HG02840 (cell line): ENCODE data around the gene HDAC4.

Experiments
- ATAC-seq: cut with Tn5 transposase; IDR thresholded peaks from one replicate; pipeline ENCODE4 v1.9.1; 2021; ENCODE audit warnings: mild to moderate bottlenecking, moderate library complexity, moderate number of reproducible peaks; ENCODE audit not compliant: unreplicated experiment, low FRiP score

Gene HDAC4

GRCh38 chr2:239354132-239354790 lies 46.6 kb downstream of the HDAC4 start:
- no peak for ATAC-seq

DNA sequence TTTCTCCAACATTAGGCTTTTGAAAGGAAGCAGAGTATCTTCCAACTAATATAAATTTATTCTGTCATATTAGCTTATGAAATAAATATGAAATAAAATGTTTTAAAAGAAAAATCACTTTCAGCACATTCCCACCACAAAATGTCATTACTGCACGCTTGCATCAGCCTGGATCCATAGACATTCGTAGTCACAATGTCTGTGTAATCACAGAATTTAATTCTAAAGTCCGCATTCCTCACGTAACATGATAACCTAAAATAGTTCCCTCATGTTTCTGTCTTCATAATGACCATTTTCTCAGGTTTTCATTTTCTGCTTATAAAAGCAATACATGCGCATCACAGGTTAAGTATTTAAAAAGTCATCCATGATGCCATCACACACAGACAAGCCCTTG lies 47.1 kb downstream of the HDAC4 start:
- no peak for ATAC-seq

DNA sequence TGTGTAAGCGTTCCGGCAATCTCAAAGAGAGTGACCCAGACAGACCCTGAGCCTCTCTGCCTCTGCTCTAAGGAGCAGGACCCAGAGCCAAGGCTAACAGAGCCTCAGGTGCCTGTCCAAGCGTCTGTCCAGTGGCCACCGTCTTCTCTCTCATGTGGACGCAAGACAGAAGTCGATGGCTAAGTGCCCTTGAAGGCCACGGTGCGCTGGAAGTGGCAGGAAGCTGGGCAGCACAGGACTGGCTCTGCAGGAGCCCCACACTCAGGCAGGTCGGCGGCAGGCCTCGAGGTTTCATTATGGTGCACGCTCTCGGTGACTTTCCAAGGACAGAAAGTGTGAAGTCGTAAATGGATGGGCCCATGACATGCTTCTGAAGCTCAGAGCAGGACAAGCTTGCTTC lies 49.1 kb downstream of the HDAC4 start:
- ATAC-seq = no peak

DNA sequence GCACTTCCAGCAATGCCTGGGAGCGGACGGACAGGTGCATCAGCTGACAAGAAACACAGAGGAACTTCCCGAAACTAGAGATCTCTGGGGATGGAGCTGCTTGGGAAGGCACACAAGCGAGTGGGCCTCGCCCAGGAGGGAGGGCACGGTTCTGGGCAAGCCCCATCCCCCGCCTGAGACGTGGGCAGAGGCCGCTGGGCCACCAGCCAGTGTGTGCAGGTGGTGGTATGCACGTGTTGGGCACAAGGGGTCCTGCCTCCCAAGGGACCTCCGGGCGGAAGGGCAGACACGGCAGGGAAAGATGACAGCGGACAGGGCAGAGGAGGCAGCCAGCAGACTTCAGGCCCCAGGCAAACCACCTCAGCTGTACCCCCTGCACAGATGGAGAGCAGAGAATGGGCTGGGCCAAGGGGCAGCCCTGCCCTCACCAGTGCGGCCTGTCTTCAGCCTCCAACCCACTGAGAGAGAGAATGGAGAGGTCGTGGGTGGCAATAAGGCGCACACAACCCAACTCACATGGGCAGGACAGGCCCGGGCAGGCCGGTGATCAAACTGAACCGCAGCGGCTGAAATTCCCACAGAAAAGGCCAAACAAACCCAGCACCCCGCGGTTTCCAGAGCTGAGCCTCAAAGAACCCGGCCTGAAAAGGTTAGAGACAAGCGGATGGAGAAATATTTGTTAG lies 51.2 kb downstream of the HDAC4 start:
- ATAC-seq = no peak

DNA sequence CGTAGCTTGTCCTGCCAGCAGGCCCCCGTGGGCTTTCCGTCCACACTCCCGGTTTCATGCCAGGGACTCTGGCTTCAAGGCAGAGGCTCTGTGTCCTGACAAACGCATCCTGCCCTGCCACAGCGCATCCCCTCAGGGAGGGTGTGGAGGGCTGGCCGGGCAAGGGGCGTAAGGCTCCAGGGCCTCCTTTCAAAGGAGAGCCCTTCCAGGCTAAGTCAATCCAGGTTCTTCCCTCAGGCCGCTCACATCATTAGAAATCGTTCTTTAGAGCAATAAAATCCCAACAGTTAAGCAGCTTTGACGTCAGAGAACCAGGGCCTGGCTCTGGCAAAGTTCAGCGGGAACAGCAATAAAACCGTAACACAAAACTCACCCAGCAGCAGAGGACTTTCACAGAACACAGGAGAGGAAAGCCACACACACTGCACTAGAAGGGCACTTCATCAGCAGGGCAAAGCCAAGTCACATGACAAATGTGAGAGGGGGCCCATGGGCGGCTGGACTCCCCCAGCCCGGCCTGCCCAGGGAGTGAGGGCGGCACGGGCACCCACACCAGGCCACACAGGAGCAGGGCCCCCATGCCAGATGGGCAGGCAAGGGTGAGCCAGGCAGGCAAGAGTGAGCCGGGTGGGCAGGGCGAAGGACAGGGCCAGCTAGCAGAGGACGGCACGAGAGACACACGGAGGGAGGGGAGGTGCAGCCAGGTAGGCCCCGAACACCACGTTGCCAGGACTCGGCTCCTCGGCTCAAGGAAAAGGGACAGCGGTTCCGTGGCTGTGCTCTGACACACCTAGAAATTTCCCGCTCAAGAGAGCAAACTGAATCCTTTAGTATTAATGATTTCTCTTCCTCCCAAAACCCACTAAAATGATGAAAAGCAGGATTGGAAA lies 52.0 kb downstream of the HDAC4 start:
- no peak for ATAC-seq

DNA sequence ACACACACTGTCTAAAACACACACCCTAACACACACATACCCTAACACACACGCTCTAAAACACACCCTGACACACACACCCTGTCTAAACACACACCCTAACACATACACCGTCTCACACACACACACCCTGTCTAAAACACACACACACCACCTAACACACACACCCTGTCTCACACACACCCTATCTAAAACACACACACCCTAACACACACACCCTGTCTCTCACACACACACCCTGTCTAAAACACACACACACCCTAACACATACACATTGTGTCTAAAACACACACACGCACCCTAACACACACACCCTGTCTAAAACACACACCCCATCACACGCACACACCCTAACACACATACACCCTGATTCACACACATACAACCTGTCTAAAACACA lies 54.1 kb downstream of the HDAC4 start:
- no peak for ATAC-seq

DNA sequence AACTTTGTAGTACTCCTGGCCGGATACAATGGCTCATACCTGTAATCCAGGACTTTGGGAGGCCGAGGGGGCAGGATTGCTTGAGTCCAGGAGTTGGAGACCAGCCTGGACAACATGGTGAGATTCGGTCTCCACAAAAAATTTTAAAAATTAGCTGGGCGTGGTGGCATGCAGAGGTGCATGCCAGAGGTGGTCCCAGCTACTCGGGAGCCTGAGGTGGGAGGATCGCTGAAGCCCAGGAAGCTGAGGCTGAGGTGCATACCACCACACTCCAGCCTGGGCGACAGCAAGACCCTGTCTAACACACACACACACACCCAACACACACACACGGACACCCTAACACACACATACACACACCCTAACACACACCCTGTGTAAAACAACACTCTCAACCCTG lies 55.6 kb downstream of the HDAC4 start:
- ATAC-seq = no peak

GRCh38 chr2:239344857-239345216 lies 56.0 kb downstream of the HDAC4 start:
- no peak for ATAC-seq

GRCh38 chr2:239343946-239344856 lies 56.6 kb downstream of the HDAC4 start:
- ATAC-seq = no peak

DNA sequence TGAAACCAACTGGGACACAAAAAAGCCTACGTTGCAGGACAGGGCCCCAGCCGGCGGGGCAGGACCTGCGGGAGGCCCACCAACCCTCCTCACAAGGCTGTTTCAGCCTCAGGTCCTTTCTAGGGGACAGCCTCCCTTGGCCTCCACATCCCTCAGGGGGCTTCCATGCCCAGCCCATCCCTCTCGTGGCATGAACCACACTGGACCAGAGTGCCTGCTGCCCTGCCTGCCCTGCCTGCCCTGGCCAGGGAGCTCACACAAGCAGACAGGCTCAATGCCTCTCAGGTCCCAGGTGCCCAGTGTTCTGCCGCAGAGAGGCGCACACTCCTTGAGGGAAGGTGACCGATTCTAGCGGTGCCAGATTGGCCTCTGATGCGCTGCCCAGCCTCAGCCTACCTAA lies 57.4 kb downstream of the HDAC4 start:
- ATAC-seq = no peak

DNA sequence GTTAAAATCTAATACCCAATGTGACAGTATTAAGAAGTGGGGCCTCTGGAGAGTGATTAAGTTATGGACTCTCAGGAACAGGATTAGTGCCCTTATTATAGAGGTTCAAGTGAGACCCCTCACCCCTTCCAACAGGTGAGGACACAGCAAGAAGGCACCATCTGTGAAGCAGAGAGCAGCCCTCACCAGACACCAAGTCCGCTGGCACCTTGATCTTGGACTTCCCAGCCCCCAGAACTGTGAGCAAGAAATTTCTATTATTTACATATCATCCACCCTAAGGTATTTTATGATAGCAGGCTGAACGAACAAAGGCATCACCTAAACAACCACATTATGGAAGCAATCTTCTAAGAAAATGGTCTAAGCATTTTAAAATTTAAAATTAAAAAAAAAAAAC lies 59.0 kb downstream of the HDAC4 start:
- ATAC-seq = no peak

- no peak for ATAC-seq
Measured at GRCh38 chr2:239341146-239341732, 59.6 kb downstream of the HDAC4 start.

GRCh38 chr2:239339726-239340601 lies 60.9 kb downstream of the HDAC4 start:
- no peak for ATAC-seq

- no peak for ATAC-seq
Measured at GRCh38 chr2:239339241-239339640, 61.6 kb downstream of the HDAC4 start.

- no peak for ATAC-seq
Measured at GRCh38 chr2:239337877-239338484, 62.8 kb downstream of the HDAC4 start.

DNA sequence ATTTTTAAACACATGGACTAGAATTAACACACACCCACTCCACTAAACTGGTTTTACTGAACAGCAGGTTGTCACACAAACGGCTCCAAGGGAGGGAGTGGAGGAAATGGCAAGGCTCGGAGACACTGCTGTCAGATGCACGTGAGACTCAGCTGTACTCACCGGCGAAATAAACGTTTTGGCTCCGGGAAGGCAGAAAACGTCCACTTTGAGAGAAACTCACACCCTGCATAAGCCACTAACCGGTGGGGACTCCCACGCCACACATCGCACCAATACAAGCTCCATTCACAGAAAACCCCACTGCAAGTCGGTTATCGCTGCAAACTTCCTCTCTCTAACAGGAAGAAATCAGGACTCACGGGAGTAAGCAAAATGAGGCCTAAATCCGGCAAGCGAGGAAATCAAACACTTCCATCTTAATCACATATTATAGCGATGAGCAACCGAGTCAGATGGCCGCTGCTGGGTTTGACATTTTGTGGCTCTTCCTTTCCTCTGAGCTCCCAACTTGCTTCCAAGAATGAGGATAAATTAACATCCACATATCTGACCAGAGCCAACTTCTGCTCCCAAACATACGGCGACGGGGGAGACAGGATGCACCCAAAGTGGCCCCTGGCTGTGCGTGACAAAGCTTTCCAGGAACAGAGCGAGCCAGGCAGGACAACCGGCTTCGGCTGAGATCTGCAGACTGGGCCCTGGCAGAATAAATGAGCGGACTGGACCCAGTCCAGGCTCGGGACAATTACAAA lies 63.5 kb downstream of the HDAC4 start:
- ATAC-seq = no peak

- ATAC-seq = no peak
Measured at GRCh38 chr2:239331560-239331959, 69.3 kb downstream of the HDAC4 start.

DNA sequence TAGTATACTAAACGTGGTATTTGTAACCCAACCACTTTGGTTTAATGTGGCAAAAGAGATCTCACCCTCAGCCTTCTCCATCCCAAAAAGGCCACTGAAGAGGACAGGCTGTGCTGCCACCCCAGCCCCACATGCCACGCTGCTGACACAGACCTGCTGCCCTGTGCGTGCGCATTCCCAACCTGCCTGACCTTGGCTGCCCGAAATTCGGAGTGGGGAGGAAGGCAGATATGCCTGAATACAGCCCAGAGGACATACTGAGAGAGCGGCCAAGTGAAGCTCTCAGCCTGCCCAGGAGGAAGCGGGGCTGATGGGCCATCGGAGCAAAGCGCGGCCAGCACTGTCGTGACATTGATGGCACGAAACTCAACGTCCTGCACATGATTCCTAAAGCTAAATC lies 70.0 kb downstream of the HDAC4 start:
- no peak for ATAC-seq
